GM12873 (cell line): ENCODE results near the gene RBM10.

ENCODE experiments used
- CTCF ChIP-seq: IDR thresholded peaks from 2 replicates; pipeline ENCODE4 v1.5.1; 2012; ENCODE audit warnings: low read depth, mild to moderate bottlenecking, moderate library complexity, low read length, control low read depth; ENCODE audit not compliant: insufficient read depth; ENCODE audit errors: missing control alignments

Gene RBM10

GRCh38 chrX:47215291-47215900, 70.4 kb downstream of the RBM10 start:
- no peak for TF ChIP-seq CTCF

- no peak for TF ChIP-seq CTCF
Measured at GRCh38 chrX:47216393-47216925, 71.4 kb downstream of the RBM10 start.

GRCh38 chrX:47217121-47217851, 72.3 kb downstream of the RBM10 start:
- TF ChIP-seq CTCF, result no peak

GRCh38 chrX:47217852-47218279, 72.8 kb downstream of the RBM10 start:
- TF ChIP-seq CTCF, result no peak

GRCh38 chrX:47218280-47218919, 73.4 kb downstream of the RBM10 start, which contains the start of gene CDK16:
CDK16 (plus strand) TSS chrX:47218681; CDS start chrX:47223558, 4,877 bp downstream.
- no peak for TF ChIP-seq CTCF

- no peak for TF ChIP-seq CTCF
Measured at GRCh38 chrX:47218920-47219815, 74.1 kb downstream of the RBM10 start.
